ENCODE data around the gene NRCAM. TPM values are rescaled to one million over a fixed set of nuclear protein-coding genes. Genes with fewer than 3 reads are reported as not detected.

The NRCAM gene
- total RNA-seq, 4 donors from 2014 or later = 0.85 to 4.1 (median 2.6) TPM

DNA sequence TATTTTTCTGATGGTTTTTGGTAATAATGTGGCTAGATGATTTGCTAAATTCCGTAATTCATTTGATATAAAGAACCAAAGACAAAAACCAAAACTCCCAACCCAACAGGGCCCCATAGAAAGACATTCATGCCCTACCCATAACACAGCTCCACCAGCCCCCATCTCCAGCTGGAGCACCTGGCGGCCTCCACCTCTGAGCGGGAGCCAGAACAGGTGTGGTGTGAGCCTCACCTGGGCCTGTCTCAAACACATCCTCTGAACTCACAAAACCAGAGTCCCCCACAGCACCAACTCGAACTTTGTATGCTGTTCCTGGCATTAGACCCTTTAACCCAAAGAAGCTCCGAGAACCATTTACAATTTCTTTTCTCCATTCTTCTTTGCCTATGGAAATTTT lies 289.5 kb downstream of the NRCAM start:
- no peaks in the 10 kb centered on the region for H3K4me1 ChIP-seq
- no peak overlapping the region for H3K27ac ChIP-seq
- no peaks in the 10 kb centered on the region for H3K27me3 ChIP-seq
- H3K9me3 ChIP-seq = no peaks in the 10 kb centered on the region
- DNase-seq = no peak
- TF ChIP-seq, protein P1, sequence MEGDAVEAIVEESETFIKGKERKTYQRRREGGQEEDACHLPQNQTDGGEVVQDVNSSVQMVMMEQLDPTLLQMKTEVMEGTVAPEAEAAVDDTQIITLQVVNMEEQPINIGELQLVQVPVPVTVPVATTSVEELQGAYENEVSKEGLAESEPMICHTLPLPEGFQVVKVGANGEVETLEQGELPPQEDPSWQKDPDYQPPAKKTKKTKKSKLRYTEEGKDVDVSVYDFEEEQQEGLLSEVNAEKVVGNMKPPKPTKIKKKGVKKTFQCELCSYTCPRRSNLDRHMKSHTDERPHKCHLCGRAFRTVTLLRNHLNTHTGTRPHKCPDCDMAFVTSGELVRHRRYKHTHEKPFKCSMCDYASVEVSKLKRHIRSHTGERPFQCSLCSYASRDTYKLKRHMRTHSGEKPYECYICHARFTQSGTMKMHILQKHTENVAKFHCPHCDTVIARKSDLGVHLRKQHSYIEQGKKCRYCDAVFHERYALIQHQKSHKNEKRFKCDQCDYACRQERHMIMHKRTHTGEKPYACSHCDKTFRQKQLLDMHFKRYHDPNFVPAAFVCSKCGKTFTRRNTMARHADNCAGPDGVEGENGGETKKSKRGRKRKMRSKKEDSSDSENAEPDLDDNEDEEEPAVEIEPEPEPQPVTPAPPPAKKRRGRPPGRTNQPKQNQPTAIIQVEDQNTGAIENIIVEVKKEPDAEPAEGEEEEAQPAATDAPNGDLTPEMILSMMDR (IDR thresholded peaks at IDR 0.05) = no peak
- no peak for TF ChIP-seq POLR2A (IDR thresholded peaks at IDR 0.05)
- no peaks in the 10 kb centered on the region for H3K36me3 ChIP-seq
- H3K4me3 ChIP-seq = no peak overlapping the region

DNA sequence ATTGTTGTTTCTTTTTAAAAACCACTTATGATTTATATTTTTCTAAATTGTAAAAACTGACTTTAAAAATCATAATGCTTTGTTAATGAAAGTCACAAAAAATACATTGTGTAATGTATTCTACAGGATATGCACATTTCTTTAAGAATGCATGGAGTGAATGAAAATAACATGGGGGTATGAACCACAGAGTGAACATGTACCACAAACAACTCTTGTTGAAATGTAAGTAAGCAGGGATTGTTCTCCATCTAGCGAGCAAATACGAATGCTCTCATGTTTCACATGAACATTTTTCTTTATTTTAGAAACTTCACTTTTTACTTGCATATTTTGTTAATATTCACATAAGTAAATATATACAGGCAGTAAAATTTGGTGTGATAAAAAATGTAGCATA lies 290.5 kb downstream of the NRCAM start:
- Histone ChIP-seq H3K36me3 (no peaks in the 10 kb centered on the region), H3K27me3 (no peaks in the 10 kb centered on the region), H3K4me3 (no peak overlapping the region), H3K27ac (no peak overlapping the region), H3K9me3 (no peaks in the 10 kb centered on the region), H3K4me1 (no peaks in the 10 kb centered on the region)
- no peak for DNase-seq
- TF ChIP-seq, protein P1 (IDR thresholded peaks at IDR 0.05) = no peak
- no peak for TF ChIP-seq POLR2A (IDR thresholded peaks at IDR 0.05)

DNA sequence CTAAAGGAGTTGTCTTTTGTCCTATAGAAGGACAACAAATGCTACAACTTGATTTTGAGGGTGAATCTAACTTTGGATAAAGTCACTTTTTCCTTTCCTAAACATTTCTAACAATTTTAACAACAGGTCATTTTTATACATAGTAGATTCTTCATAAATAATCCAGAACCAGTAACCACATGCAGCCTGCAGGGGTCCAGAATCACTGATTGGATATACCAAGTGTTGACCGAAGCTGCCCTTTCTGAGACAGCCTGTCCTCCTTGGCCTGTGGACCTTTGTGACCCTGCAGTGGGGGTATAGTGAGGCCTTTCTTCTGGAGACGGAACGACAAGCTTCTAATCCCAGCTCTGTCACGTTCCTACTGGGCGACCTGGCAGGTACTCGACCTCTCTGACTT lies 291.3 kb downstream of the NRCAM start:
- Histone ChIP-seq H3K9me3 (no peaks in the 10 kb centered on the region), H3K27me3 (no peaks in the 10 kb centered on the region), H3K4me3 (no peak overlapping the region), H3K27ac (no peak overlapping the region), H3K4me1 (no peaks in the 10 kb centered on the region), H3K36me3 (no peaks in the 10 kb centered on the region)
- DNase-seq = no peak
- TF ChIP-seq, protein P1 (IDR thresholded peaks at IDR 0.05) = no peak
- no peak for TF ChIP-seq POLR2A (IDR thresholded peaks at IDR 0.05)

DNA sequence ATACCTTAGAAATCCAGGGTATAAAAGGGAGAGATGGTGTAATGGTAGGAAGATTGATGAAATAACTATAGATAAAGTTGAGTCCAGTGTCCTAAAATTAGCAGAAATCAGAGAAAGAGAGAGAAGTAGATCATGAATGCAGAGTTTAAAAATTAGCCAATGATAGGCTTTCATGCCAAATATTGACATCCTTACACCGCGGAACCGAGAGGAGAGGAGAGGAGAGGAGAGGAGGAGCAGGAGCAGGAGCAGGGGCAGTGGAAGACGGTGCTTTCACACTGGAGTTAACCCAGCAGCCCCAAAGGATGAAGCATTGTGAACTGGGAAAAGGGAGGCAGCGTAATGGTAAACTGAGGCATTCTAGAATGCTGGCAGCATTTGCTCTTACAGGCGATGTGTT lies 291.9 kb downstream of the NRCAM start:
- Histone ChIP-seq H3K4me1 (no peaks in the 10 kb centered on the region), H3K36me3 (no peaks in the 10 kb centered on the region), H3K27ac (no peak overlapping the region), H3K27me3 (no peaks in the 10 kb centered on the region), H3K4me3 (no peak overlapping the region), H3K9me3 (no peaks in the 10 kb centered on the region)
- DNase-seq = no peak
- TF ChIP-seq, protein P1 (IDR thresholded peaks at IDR 0.05) = no peak
- no peak for TF ChIP-seq POLR2A (IDR thresholded peaks at IDR 0.05)

DNA sequence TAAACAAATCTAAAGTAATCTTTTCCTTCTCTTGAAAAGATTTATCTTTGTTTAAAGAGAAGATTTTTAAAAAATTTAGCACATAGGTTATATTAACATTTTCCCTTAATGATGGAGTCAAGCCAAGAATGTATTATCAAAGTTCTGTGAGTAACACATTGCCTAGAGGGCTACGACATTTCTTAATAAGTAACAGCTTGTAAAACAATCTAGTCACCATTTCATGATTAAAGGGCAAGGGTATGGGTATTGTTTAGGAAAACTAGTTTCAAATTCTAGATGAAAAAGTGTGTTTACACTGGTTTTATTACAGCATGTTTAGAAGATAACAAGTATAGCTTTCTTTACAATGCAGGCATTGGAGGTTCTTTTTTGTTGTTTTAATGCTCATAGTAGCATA lies 297.5 kb downstream of the NRCAM start:
- H3K27ac ChIP-seq = no peak overlapping the region
- no peaks in the 10 kb centered on the region for H3K27me3 ChIP-seq
- H3K4me1 ChIP-seq = no peaks in the 10 kb centered on the region
- DNase-seq = no peak
- TF ChIP-seq POLR2A (IDR thresholded peaks at IDR 0.05) = no peak
- TF ChIP-seq, protein P1 (IDR thresholded peaks at IDR 0.05) = no peak
- no peak overlapping the region for H3K4me3 ChIP-seq
- H3K36me3 ChIP-seq = no peaks in the 10 kb centered on the region
- H3K9me3 ChIP-seq = no peaks in the 10 kb centered on the region
